ENCODE measurements around the gene SLC11A2.

- TF ChIP-seq EZH2 (IDR thresholded peaks at IDR 0.05; ENCODE audit: borderline replicate concordance, low read depth, low read length, poor library complexity, severe bottlenecking) (no peak), CTCF (conservative IDR thresholded peaks at IDR 0.05; ENCODE audit: low read depth, low read length) (no peak)
Observed at GRCh38 chr12:50955697-50956096, 70.5 kb downstream of the SLC11A2 start.
